Mesenteric fat pad (tissue), 1 donor: ENCODE measurements around the gene SH3D19. TPM values are rescaled to one million over a fixed set of nuclear protein-coding genes. Genes with fewer than 3 reads are reported as not detected.

ENCODE experiments used
- DNase-seq: peaks from one replicate; pipeline ENCODE4 v3.0.0-alpha.2; 2020; ENCODE audit warnings: low spot score
- total RNA-seq: library from RNA; stranded (reverse); fragmentation: NEBNext Ultra II Directional; extraction: Animal tissue kit (Norgen Biotek cat#: 25700); gene quantifications from one replicate; pipeline ENCODE4 v1.2.1, GENCODE V29; 2021
- donor health status: DM: yes; HTN: yes; CAD: no.

Gene SH3D19
- total RNA-seq, 1 donor from 2014 or later = 162 TPM

GRCh38 chr4:151100531-151100930 lies 224.9 kb downstream of the SH3D19 start:
- no peak for DNase-seq

- no peak for DNase-seq
Observed at GRCh38 chr4:151099976-151100417, 225.4 kb downstream of the SH3D19 start.

DNA sequence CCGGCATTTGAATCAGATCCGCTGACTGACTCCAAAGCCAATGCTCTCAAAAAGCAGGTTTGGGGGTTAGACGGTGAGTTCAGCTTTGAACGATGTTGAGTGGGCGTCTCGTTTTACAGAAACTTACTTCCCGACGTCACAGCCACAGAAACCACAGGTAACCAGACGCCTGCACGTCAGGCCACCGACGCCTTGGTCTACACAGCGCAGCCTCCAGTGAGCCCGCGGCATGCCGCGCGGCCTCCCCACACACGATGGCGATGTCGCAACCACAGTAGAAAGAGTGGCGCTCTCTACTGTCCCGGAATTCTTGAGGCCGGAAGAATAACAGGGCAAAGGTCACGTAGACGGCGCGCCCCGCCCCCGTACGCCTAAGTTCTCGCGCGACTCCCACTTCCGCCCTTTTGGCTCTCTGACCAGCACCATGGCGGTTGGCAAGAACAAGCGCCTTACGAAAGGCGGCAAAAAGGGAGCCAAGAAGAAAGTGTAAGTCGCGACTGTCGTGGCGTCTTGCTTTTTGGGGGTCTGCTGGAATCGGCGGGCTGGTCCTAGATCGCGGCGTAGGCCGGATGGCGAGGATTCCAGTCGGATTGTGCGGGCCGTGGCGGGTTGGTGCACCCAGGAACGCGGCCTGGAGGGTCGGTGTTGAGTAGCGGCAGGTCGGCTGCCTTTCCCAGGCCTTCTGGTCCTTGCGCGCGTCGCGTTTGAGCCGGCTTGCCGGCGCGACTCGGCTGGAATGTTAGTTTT lies 226.0 kb downstream of the SH3D19 start, which contains the start of gene RPS3A:
RPS3A (plus strand) TSS at position 400 of the 747 bp plus-strand sequence; CDS start at position 425, 25 bp downstream.
- DNase-seq = peak; percentile 97

DNA sequence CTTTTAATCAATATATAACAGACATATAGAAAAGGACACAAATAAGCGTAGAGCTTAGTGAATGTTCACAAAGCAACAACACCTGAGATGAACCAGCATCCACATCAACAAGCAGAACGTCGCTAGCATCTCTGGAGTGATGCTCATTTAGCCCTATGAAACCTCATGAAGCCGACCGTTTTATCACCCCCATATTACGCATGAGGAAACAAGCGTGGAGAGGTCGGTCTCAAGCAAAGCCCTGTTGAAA lies 226.5 kb downstream of the SH3D19 start:
- no peak for DNase-seq

- DNase-seq = no peak
Observed at GRCh38 chr4:151097759-151098158, 227.6 kb downstream of the SH3D19 start.

GRCh38 chr4:151095142-151095541 lies 230.3 kb downstream of the SH3D19 start:
- DNase-seq = no peak

DNA sequence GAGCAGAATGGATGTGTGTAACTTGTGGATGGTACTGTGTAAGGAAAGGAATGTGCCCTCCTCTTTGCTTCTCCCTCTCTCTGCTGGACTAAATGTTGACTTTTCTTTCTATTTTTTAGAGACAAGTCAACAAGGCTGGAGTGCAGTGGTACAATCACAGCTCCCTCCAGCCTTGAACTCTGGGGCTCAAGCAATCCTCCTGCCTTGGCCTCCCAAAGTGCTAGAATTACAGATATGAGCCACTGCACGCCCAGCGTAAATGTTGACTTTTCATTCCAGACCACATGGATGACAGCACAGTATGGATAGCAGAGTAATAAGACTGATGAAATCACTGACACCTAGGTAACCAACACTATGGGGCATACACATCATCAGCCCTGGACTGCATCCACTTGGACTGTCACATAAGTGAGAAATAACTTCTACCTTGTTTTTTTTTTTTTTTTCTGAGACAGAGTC lies 231.1 kb downstream of the SH3D19 start:
- DNase-seq = no peak

- no peak for DNase-seq
Observed at GRCh38 chr4:151093203-151093602, 232.2 kb downstream of the SH3D19 start.

DNA sequence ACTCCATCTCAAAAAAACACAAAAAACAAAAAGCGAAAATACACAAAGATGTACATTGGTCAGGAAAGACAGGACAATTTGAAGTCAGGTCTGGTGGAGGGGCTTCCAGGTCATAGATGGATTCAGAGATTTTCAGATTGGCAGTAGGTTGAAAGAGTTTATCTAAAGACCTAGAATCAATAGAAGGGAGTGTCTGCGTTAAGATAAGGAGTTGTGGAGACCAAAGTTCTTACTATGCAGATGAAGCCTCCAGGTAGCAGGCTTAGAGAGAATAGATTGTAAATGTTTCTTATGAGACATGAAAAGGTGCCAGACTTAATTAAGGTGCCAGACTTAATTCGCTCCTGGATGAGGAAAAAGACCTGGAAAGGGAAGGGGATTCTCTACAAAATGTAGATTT lies 232.9 kb downstream of the SH3D19 start:
- DNase-seq = no peak

GRCh38 chr4:151091047-151091446 lies 234.4 kb downstream of the SH3D19 start:
- DNase-seq = no peak

- DNase-seq = no peak
Observed at GRCh38 chr4:151087467-151087866, 237.9 kb downstream of the SH3D19 start.

GRCh38 chr4:151077978-151078377 lies 247.4 kb downstream of the SH3D19 start:
- peak; percentile 6 for DNase-seq

DNA sequence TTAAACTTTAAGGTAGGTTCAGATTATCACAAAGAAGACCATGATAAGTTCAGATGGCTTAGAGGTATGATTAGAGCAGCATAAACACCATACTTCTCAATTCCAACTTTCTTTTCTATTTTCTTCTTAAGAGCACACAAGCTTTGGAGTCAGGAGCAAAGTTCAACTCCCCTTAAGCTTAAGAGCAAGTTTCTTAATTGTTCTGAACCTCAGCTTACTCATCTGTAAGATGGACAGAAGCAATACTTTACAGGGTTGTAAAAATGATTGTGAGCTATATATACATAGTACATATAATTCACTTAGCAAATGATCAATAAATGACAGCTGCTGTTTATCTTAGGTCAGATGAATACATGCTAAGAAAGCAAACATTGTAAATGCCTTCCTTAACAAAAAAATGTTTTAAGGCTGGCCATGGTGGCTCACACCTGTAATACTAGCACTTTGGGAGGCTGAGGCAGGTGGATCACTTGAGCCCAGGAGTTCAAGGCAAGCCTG lies 250.9 kb downstream of the SH3D19 start:
- DNase-seq = no peak

Other genes starting within 250 kb of the SH3D19 start
- 1,312 TPM for gene RPS3A, start 226.0 kb downstream of the SH3D19 start, total RNA-seq
- gene PRSS48, start 48.4 kb downstream of the SH3D19 start, total RNA-seq = not detected
- gene FHIP1A, start 83.6 kb upstream of the SH3D19 start, total RNA-seq = 0.10 TPM